GM13976 (cell line): ENCODE results near the gene PRSS58.
A peak's percentile ranks its signal among the peaks of the same experiment; 100 is the strongest.

Experiments
- DNase-seq: peaks from one replicate; pipeline ENCODE4 v3.0.0; 2012; ENCODE audit warnings: low spot score
- in situ Hi-C: fragments of 300-500 bp; cut with MboI; formaldehyde crosslinking; loops from one replicate; pipeline ENCODE4 v1.12.0; 2022; ENCODE audit warnings: low sequenced_read_pairs, mixed read lengths, inconsistent platforms; ENCODE audit not compliant: unreplicated experiment
- TF ChIP-seq, protein P1 (sequence below): IDR thresholded peaks from 2 replicates; pipeline ENCODE4 v1.5.1; 2012; ENCODE audit warnings: borderline replicate concordance, mild to moderate bottlenecking; ENCODE audit not compliant: insufficient read depth; ENCODE audit errors: extremely low read depth, missing control alignments, control extremely low read depth

The PRSS58 gene, protein sequence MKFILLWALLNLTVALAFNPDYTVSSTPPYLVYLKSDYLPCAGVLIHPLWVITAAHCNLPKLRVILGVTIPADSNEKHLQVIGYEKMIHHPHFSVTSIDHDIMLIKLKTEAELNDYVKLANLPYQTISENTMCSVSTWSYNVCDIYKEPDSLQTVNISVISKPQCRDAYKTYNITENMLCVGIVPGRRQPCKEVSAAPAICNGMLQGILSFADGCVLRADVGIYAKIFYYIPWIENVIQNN

DNA sequence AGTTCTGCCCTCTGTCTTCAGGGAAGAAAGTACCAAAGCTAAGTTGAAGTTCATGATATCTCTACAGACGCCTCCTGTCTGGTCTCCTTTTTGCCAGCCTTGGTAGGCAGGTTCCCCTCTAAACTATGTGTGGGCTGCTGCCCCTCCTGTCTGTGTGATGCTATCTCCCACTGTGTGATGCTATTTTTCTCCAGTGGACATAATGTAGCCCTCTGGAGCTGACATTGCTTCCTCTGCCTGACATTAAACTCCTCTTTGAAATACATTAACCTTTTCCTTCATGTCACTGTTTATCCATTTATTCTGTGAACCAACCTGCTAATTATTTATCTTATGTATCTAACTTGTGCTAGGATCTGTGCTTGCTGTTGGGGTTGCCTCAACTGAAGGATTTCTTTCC, at the start of gene PRSS58:
TSS of gene PRSS58 (minus strand) at position 101 of the 400 bp plus-strand sequence. CDS start 351 bp downstream, outside the sequence.
- in situ Hi-C loops = no loop called here
- TF ChIP-seq, protein P1, sequence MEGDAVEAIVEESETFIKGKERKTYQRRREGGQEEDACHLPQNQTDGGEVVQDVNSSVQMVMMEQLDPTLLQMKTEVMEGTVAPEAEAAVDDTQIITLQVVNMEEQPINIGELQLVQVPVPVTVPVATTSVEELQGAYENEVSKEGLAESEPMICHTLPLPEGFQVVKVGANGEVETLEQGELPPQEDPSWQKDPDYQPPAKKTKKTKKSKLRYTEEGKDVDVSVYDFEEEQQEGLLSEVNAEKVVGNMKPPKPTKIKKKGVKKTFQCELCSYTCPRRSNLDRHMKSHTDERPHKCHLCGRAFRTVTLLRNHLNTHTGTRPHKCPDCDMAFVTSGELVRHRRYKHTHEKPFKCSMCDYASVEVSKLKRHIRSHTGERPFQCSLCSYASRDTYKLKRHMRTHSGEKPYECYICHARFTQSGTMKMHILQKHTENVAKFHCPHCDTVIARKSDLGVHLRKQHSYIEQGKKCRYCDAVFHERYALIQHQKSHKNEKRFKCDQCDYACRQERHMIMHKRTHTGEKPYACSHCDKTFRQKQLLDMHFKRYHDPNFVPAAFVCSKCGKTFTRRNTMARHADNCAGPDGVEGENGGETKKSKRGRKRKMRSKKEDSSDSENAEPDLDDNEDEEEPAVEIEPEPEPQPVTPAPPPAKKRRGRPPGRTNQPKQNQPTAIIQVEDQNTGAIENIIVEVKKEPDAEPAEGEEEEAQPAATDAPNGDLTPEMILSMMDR = no peak
- no peak for DNase-seq

DNA sequence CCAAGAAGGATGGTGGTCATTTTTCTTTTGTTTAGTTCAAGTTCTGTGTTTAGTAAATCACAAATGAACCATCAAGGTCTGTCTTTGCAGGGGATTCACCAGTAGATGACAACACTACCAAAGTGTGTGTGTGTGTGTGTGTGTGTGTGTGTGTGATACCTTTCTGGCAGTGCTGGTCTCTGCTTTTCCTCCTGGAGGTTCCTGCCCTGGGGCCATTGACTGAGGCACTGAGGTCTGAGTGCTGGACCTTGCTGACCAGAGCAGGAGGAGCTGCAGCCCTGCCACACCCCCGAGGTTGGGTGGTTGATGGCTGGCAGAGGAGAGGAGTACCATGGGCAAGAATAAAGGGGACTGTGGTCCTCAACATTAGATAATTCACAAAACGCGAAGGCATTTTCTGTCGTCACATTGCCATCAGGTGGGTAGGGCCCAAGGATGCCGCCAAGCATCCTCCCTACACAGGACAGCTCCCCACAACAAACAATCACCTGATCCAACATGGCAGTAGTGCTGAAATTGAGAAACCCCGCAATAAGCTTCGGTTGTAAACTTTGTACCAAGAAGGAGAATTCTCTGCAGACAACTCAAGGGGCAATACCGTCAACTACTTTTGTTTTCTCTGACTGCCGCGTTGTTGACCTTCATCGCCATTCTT, 49.5 kb upstream of the PRSS58 start:
- in situ Hi-C loops = no loop called here

DNA sequence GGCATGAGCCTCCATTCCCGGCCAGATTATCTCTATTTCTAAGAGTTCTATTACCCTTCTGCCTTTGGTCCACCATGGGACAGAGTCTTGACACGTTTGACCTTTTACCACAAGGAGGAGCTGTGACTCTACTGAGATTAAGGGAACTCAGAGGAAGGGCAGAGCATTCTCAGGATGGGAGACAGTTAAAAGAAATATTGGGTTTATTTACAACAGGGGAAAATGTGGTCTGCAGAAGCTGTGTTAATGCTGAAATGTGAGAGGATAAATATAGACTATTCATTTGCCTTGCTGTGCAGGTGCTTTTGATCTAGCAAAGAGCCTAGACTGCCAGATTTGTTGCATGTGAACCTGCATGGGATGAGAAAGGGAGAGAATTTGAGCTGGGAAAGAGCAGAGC, 45.8 kb upstream of the PRSS58 start:
- TF ChIP-seq, protein P1 = peak; percentile 39
- no peak for DNase-seq
- in situ Hi-C loops = no loop called here

More for the DNA sequence above, 49.5 kb upstream of the PRSS58 start:
- TF ChIP-seq, protein P1 = no peak
- DNase-seq = no peak

DNA sequence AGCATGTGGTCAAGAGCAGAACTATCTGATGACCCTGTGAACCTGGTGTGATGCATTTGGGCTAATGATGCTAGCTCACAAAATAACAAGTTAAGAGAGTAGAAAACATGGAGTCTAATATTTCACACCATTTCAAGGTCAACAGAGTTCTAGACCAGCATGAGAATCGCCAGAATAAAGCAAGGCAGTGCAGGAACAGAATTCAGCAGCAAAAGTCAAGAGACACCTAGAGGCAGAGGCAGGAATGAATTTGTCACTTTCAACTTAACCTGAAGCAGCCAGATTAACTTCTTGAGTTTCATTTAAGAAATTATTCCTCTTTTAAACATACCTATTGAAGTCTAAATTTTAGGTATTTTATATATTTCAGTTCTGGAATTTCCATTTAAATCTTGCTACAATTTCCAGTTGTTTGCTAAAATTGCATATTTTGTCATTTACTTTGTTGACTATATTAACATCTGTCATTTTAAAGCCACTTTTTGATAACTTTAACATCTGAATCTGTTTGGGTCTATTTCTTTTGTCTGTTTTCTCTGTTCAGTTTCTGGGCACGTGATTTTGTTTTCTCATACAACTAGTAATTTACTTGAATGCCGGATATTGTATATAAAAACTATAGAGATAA, 44.2 kb upstream of the PRSS58 start:
- TF ChIP-seq, protein P1 = peak; percentile 36
- in situ Hi-C loops = no loop called here
- peak; percentile 47 for DNase-seq

DNA sequence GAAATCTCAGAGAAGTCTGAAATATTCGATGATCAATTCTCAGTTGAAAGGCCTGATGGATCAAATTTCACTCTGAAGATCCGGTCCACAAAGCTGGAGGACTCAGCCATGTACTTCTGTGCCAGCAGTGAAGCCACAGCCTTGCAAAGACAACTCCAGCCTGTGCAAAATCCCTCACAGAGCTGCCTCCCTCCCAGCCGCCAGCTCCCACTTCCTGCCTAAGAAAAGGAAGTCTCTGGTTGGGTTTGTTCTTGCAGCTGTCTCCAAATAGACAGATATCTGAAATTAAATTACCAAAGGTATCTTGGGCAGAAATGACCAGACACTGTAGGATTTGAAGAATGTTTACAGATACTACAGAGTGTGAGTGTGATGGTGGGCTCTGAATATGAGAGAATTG, 43.4 kb upstream of the PRSS58 start:
- in situ Hi-C loops = no loop called here
- DNase-seq = no peak
- TF ChIP-seq, protein P1 = no peak

DNA sequence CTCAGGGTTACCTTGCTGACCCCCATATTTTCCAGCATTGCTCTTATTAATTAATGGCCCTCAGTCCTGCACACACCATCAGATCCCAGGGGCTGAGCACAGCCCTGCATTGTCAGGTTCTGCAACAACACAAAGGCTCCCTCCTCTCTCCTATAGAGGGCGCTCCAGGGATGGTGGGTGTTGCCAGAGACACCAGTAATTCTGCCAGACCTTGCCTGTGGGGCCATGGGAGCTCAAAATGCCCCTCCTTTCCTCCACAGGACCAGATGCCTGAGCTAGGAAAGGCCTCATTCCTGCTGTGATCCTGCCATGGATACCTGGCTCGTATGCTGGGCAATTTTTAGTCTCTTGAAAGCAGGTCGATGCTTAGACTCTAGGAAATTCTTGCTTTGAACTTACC, 42.8 kb upstream of the PRSS58 start:
- in situ Hi-C loops = no loop called here
- DNase-seq = no peak
- TF ChIP-seq, protein P1 = no peak
